Bronchial epithelial cell (primary cell): Measurements from ENCODE around the gene N4BP2L1. TPM values are rescaled to one million over a fixed set of nuclear protein-coding genes. Genes with fewer than 3 reads are reported as not detected.

Experiments used
- DNase-seq: peaks from one replicate; pipeline ENCODE4 v3.0.0-alpha.2; 2010; ENCODE audit warnings: low read depth
- FAIRE-seq: peaks from 2 replicates; lab custom pipeline; 2011; peaks lifted over from hg19 to GRCh38; lab: Jason Lieb, UNC
- H3K27me3 ChIP-seq: 2 replicates; pipeline ENCODE4 v1.5.1; 2011; ENCODE audit warnings: low read length; ENCODE audit not compliant: control insufficient read depth, insufficient read depth
- H3K36me3 ChIP-seq: 2 replicates; pipeline ENCODE4 v1.5.1; 2011; ENCODE audit warnings: low read length; ENCODE audit not compliant: control insufficient read depth, insufficient read depth
- H3K4me3 ChIP-seq: 2 replicates; pipeline ENCODE4 v1.5.1; 2011; ENCODE audit warnings: mild to moderate bottlenecking, low read depth, low read length, control low read depth
- total RNA-seq: library from RNA; depleted of rRNA; stranded (reverse); fragments of >200 nt; gene quantifications from 2 replicates; pipeline ENCODE4 v1.2.1, GENCODE V29; 2014
- TF ChIP-seq, protein P1 (sequence below): IDR thresholded peaks from 2 replicates; pipeline ENCODE4 v1.5.1; 2011; ENCODE audit warnings: mild to moderate bottlenecking, moderate library complexity, low read length, control low read depth, inconsistent platforms; ENCODE audit not compliant: insufficient read depth, severe bottlenecking

The N4BP2L1 gene
- total RNA-seq, 1 donor from 2014 or later = 0.79 TPM

DNA sequence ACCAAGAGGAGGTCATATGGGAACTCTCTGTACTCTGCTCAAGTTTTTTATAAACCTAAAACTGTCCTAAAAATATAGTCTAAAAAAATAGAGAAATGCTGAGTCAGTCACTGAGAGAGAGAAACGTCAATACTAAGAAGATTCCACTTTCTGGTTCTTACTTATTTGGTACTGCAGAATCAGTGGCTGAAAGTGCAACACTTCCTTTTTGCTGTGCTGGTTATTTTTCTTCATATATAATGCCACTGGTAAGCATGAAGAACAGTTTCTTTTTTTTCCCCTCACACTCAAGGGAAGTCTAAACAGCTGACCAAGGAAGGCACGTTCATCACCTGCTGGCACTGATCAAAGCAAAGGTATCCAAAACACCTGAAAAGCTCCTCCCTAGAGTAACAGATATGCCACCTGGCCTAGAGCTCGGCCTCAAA, 44.3 kb upstream of the N4BP2L1 start:
- TF ChIP-seq, protein P1, sequence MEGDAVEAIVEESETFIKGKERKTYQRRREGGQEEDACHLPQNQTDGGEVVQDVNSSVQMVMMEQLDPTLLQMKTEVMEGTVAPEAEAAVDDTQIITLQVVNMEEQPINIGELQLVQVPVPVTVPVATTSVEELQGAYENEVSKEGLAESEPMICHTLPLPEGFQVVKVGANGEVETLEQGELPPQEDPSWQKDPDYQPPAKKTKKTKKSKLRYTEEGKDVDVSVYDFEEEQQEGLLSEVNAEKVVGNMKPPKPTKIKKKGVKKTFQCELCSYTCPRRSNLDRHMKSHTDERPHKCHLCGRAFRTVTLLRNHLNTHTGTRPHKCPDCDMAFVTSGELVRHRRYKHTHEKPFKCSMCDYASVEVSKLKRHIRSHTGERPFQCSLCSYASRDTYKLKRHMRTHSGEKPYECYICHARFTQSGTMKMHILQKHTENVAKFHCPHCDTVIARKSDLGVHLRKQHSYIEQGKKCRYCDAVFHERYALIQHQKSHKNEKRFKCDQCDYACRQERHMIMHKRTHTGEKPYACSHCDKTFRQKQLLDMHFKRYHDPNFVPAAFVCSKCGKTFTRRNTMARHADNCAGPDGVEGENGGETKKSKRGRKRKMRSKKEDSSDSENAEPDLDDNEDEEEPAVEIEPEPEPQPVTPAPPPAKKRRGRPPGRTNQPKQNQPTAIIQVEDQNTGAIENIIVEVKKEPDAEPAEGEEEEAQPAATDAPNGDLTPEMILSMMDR = no peak
- FAIRE-seq = no peak
- Histone ChIP-seq H3K4me3 (no peak overlapping the region), H3K27me3 (no peaks in the 10 kb centered on the region), H3K36me3 (no peaks in the 10 kb centered on the region)
- no peak for DNase-seq

DNA sequence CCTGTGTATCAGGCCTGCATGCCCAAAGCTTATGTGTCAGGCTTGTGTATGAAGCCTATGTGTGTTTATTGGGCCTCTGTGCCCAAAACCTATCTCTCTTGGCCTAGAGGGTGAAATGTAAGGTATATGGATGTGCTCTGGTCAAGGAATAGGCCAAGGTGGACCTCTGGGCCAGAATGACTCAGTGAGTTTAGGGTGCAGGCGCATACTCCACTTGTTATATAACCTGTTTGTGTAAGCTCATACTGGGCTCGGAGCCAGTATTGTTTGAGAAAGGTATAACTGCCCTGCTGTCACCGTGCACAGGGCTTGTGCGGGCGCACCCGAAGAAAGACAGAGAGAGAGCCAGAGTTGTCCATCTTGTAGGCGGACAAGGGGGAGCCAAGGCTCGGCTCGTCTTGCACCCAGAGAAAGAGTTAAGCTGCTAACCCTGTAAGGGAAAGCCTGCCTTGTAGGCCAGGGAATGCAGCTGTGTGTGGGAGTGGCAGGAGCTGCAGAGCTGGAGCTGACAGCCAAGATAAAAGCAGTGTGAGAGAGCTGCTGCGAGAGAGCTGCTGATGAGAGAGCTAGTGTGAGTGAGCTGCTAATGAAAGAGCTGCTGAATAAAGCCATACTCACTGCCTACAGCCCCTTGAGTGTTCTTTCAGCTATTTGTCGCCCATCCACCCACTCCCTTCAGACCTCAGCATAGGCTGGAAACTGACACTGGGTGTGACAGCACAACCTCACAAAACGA, 43.4 kb upstream of the N4BP2L1 start:
- no peak for DNase-seq
- no peak overlapping the region for H3K4me3 ChIP-seq
- TF ChIP-seq, protein P1 = no peak

DNA sequence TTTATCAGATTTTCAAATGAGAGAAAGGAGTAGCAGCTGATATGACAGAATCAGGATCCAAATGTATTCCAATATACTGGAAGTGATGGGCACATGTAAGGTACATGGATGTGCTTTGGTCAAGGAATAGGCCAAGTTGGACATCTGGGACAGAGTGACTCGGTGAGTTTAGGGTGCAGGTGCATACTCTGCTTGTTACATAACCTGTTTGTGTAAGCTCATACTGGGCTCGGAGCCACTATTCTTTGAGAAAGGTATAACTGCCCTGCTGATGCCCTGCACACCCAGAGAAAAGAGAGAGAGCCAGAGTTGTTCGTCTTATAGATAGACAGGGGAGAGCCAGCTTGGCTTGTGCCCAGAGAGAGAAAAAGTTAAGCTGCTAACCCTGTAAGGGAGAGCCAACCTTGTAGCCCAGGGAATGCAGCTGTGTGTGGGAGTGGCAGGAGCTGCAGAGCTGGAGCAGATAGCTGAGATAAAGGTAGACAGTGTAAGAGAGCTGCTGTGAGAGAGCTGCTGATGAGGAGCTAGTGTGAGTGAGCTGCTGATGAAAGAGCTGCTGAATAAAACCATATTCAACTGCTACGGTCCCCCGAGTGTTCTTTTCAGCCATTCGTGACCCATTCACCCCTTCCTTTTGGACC, 40.7 kb upstream of the N4BP2L1 start:
- Histone ChIP-seq H3K4me3 (no peak overlapping the region), H3K27me3 (no peaks in the 10 kb centered on the region), H3K36me3 (no peaks in the 10 kb centered on the region)
- TF ChIP-seq, protein P1 = no peak
- DNase-seq = no peak
- FAIRE-seq = no peak

More for the DNA sequence above, 43.4 kb upstream of the N4BP2L1 start:
- no peak for FAIRE-seq
- Histone ChIP-seq H3K27me3 (no peaks in the 10 kb centered on the region), H3K36me3 (no peaks in the 10 kb centered on the region)

DNA sequence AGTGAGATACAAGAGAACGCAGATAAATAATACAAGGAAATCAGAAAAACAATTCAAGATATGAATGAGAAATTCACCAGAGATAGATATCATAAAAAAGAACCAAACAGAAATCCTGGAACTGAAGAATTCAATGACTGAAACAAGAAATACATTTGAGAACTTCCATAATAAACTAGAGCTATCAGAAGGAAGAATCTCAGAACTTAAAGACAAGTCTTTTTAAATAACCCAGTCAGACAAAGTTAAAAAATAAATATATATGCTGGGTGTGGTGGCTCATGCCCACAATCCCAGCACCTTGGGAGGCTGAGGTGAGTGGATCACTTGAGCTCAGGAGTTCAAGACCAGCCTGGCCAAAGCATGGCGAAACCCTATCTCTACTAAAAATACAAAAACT, 28.7 kb upstream of the N4BP2L1 start:
- no peak for FAIRE-seq
- Histone ChIP-seq H3K36me3 (no peaks in the 10 kb centered on the region), H3K4me3 (no peak overlapping the region), H3K27me3 (no peaks in the 10 kb centered on the region)
- no peak for DNase-seq
- TF ChIP-seq, protein P1 = no peak

DNA sequence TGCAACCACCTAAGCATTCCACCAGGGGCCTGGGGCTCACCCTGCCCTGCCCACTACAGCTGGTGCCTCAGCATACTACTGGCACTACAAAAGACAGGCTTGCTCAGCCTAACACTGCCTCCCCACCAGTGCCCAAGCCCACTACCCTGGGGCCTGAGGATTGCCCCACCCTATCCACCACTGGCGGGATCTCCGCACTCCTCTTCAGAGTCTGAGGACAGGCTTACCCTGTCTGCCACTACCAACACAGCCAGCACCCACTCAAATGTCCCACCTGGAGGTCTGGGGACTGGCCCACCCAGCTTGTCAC, 27.6 kb upstream of the N4BP2L1 start:
- TF ChIP-seq, protein P1 = no peak
- H3K36me3 ChIP-seq = no peaks in the 10 kb centered on the region
- no peak overlapping the region for H3K4me3 ChIP-seq
- H3K27me3 ChIP-seq = no peaks in the 10 kb centered on the region
- DNase-seq (no peak), FAIRE-seq (no peak)
